ENCODE measurements around the gene PRDM12. TPM values are rescaled to one million over a fixed set of nuclear protein-coding genes. Genes with fewer than 3 reads are reported as not detected.

The PRDM12 gene
- total and polyA plus RNA-seq, 2 donors (not counting 1 experiment from before 2014, with no cell fraction given): not detected

- Histone ChIP-seq H3K9me3 (ENCODE audit: control extremely low read depth in 1 of 3, control insufficient read depth in 2 of 3, insufficient read depth in 1 of 3, low read length in 2 of 3) (no peaks in the 10 kb centered on the region), H3K79me2 (ENCODE audit: control insufficient read depth, insufficient read depth, low read length) (no peaks in the 10 kb centered on the region), H3K4me2 (replicated peaks; ENCODE audit: low read depth, low read length, poor library complexity, severe bottlenecking) (no peak overlapping the region), H4K20me1 (ENCODE audit: control insufficient read depth, insufficient read depth, low read length, poor library complexity, severe bottlenecking) (no peaks in the 10 kb centered on the region), H3K27ac (ENCODE audit: low read length in 2 of 2) (no peak overlapping the region), H2AFZ (ENCODE audit: insufficient read depth, low read depth, low read length, poor library complexity, severe bottlenecking) (no peak overlapping the region), H3K4me1 (ENCODE audit: control insufficient read depth in 2 of 2, insufficient read depth in 2 of 2, low read length in 2 of 2) (no peaks in the 10 kb centered on the region), H3K36me3 (replicated peaks in 1 of 2; ENCODE audit: control extremely low read depth in 1 of 2, control insufficient read depth in 1 of 2, extremely low read depth in 1 of 2, insufficient read depth in 2 of 2, low read length in 1 of 2) (peaks cover 0 to 52% of the 10 kb centered on the region in 2 experiments), H3K4me3 (ENCODE audit: control extremely low read depth in 1 of 5, extremely low read depth in 1 of 5, insufficient read depth in 1 of 5, low read depth in 2 of 5, low read length in 4 of 5) (no peak overlapping the region), H3K27me3 (replicated peaks in 1 of 4; ENCODE audit: control extremely low read depth in 1 of 4, control insufficient read depth in 3 of 4, insufficient read depth in 4 of 4, low read length in 3 of 4) (no peaks in the 10 kb centered on the region), H3K9ac (ENCODE audit: low read length) (no peak overlapping the region)
- ATAC-seq (ENCODE audit: low read depth) (no peak), DNase-seq (no peak)
- H3K27me3 Mint-ChIP-seq: no peaks in the 10 kb centered on the region
- POLR2A ChIA-PET: no interaction called here
- H3K27ac Mint-ChIP-seq: no peak overlapping the region
- WGBS (ENCODE audit: insufficient coverage): 96% methylated on average over 4 of the region's 6 CpGs
- CTCF ChIA-PET: no interaction called here
- intact Hi-C loops (cut with micrococcal nuclease): no loop called here
- no peaks in the 10 kb centered on the region for H3K9me3 Mint-ChIP-seq (ENCODE audit: insufficient read depth)
- no peaks in the 10 kb centered on the region for H3K4me1 Mint-ChIP-seq
- no peak overlapping the region for H3K4me3 Mint-ChIP-seq
- TF ChIP-seq, protein P1, sequence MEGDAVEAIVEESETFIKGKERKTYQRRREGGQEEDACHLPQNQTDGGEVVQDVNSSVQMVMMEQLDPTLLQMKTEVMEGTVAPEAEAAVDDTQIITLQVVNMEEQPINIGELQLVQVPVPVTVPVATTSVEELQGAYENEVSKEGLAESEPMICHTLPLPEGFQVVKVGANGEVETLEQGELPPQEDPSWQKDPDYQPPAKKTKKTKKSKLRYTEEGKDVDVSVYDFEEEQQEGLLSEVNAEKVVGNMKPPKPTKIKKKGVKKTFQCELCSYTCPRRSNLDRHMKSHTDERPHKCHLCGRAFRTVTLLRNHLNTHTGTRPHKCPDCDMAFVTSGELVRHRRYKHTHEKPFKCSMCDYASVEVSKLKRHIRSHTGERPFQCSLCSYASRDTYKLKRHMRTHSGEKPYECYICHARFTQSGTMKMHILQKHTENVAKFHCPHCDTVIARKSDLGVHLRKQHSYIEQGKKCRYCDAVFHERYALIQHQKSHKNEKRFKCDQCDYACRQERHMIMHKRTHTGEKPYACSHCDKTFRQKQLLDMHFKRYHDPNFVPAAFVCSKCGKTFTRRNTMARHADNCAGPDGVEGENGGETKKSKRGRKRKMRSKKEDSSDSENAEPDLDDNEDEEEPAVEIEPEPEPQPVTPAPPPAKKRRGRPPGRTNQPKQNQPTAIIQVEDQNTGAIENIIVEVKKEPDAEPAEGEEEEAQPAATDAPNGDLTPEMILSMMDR (IDR thresholded peaks at IDR 0.05): no peak
- no peak for TF ChIP-seq EZH2 (IDR thresholded peaks at IDR 0.05; ENCODE audit: borderline replicate concordance, insufficient read depth, low read depth, low read length, poor library complexity, severe bottlenecking)
Measured at GRCh38 chr9:130635306-130635705, 29.1 kb upstream of the PRDM12 start.

- no peak overlapping the region for H2AFZ ChIP-seq (ENCODE audit: insufficient read depth, low read depth, low read length, poor library complexity, severe bottlenecking)
- no peaks in the 10 kb centered on the region for H3K4me1 Mint-ChIP-seq
- H3K9me3 ChIP-seq (ENCODE audit: control extremely low read depth in 1 of 3, control insufficient read depth in 2 of 3, insufficient read depth in 1 of 3, low read length in 2 of 3): no peaks in the 10 kb centered on the region
- no peak overlapping the region for H3K4me3 ChIP-seq (ENCODE audit: control extremely low read depth in 1 of 5, extremely low read depth in 1 of 5, insufficient read depth in 1 of 5, low read depth in 2 of 5, low read length in 4 of 5)
- no peaks in the 10 kb centered on the region for H3K9me3 Mint-ChIP-seq (ENCODE audit: insufficient read depth)
- ATAC-seq (ENCODE audit: low read depth) (no peak), DNase-seq (no peak)
- no peaks in the 10 kb centered on the region for H3K4me1 ChIP-seq (ENCODE audit: control insufficient read depth in 2 of 2, insufficient read depth in 2 of 2, low read length in 2 of 2)
- WGBS (ENCODE audit: insufficient coverage): 95% methylated on average over 32 of the region's 33 CpGs
- POLR2A ChIA-PET: no interaction called here
- intact Hi-C loops (cut with micrococcal nuclease): no loop called here
- no peak overlapping the region for H3K4me3 Mint-ChIP-seq
- H3K9ac ChIP-seq (ENCODE audit: low read length): no peak overlapping the region
- no peaks in the 10 kb centered on the region for H4K20me1 ChIP-seq (ENCODE audit: control insufficient read depth, insufficient read depth, low read length, poor library complexity, severe bottlenecking)
- H3K27me3 ChIP-seq (replicated peaks in 1 of 4; ENCODE audit: control extremely low read depth in 1 of 4, control insufficient read depth in 3 of 4, insufficient read depth in 4 of 4, low read length in 3 of 4): no peaks in the 10 kb centered on the region
- CTCF ChIA-PET: no interaction called here
- H3K79me2 ChIP-seq (ENCODE audit: control insufficient read depth, insufficient read depth, low read length): no peaks in the 10 kb centered on the region
- no peak overlapping the region for H3K27ac ChIP-seq (ENCODE audit: low read length in 2 of 2)
- H3K36me3 ChIP-seq (replicated peaks in 1 of 2; ENCODE audit: control extremely low read depth in 1 of 2, control insufficient read depth in 1 of 2, extremely low read depth in 1 of 2, insufficient read depth in 2 of 2, low read length in 1 of 2): peaks cover 0 to 45% of the 10 kb centered on the region in 2 experiments
- no peaks in the 10 kb centered on the region for H3K27me3 Mint-ChIP-seq
- H3K4me2 ChIP-seq (replicated peaks; ENCODE audit: low read depth, low read length, poor library complexity, severe bottlenecking): no peak overlapping the region
- no peak overlapping the region for H3K27ac Mint-ChIP-seq
- TF ChIP-seq, protein P1 (IDR thresholded peaks at IDR 0.05): no peak
- no peak for TF ChIP-seq EZH2 (IDR thresholded peaks at IDR 0.05; ENCODE audit: borderline replicate concordance, insufficient read depth, low read depth, low read length, poor library complexity, severe bottlenecking)
Measured at GRCh38 chr9:130635721-130636647, 28.4 kb upstream of the PRDM12 start.
